Suppressor macrophage (primary cell): ENCODE data around the gene SLC25A10.

Experiments
- DNase-seq, 4 experiments: peaks; one replicate each; pipeline ENCODE4 v3.0.0-alpha.2; 2020 to 2022

Gene SLC25A10

GRCh38 chr17:81687770-81688541, 24.1 kb upstream of the SLC25A10 start:
- no peak for DNase-seq

GRCh38 chr17:81688616-81689015, 23.5 kb upstream of the SLC25A10 start:
- no peak for DNase-seq

- no peak for DNase-seq
These were observed 22.0 kb upstream of the SLC25A10 start for GRCh38 chr17:81690066-81690465.

GRCh38 chr17:81690549-81690948, 21.5 kb upstream of the SLC25A10 start:
- DNase-seq, result no peak

GRCh38 chr17:81691196-81691595, 20.9 kb upstream of the SLC25A10 start:
- DNase-seq, result no peak

- DNase-seq, result no peak
These were observed 20.5 kb upstream of the SLC25A10 start for GRCh38 chr17:81691608-81692007.

- DNase-seq, result no peak
These were observed 18.4 kb upstream of the SLC25A10 start for GRCh38 chr17:81693509-81694210.

- DNase-seq, result no peak
These were observed 17.3 kb upstream of the SLC25A10 start for GRCh38 chr17:81694810-81695209.

GRCh38 chr17:81695211-81695610, 16.9 kb upstream of the SLC25A10 start:
- no peak for DNase-seq

- no peak for DNase-seq
These were observed 16.3 kb upstream of the SLC25A10 start for GRCh38 chr17:81695801-81696200.

- DNase-seq, result no peak
These were observed 15.7 kb upstream of the SLC25A10 start for GRCh38 chr17:81696218-81696941.

GRCh38 chr17:81697261-81698044, 14.6 kb upstream of the SLC25A10 start:
- DNase-seq, result no peak

GRCh38 chr17:81700353-81701287, 11.5 kb upstream of the SLC25A10 start:
- DNase-seq, result no peak

GRCh38 chr17:81701288-81702071, 10.6 kb upstream of the SLC25A10 start:
- DNase-seq, result peak in 1 of 4 experiments; percentile 19

GRCh38 chr17:81702934-81703746, 8.9 kb upstream of the SLC25A10 start, which contains the start of gene MRPL12:
Gene MRPL12 (plus strand): TSS chr17:81703367. CDS start chr17:81703502, 135 bp downstream.
- peak; percentile 95 to 98 (median 96) for DNase-seq

GRCh38 chr17:81703747-81704654, 8.1 kb upstream of the SLC25A10 start:
- peak; percentile 9 to 45 (median 26) for DNase-seq

GRCh38 chr17:81705518-81706231, 6.4 kb upstream of the SLC25A10 start:
- no peak for DNase-seq

GRCh38 chr17:81706232-81706611, 5.9 kb upstream of the SLC25A10 start:
- DNase-seq, result no peak
